Neural crest cell (in vitro differentiated cells): Measurements from ENCODE around the gene TRPC4AP. TPM values are rescaled to one million over a fixed set of nuclear protein-coding genes. Genes with fewer than 3 reads are reported as not detected.

Experiments used
- DNase-seq: peaks from one replicate; pipeline ENCODE4 v3.0.0; 2021; ENCODE audit warnings: low read depth, mixed read lengths, low spot score
- H3K27ac Mint-ChIP-seq: one replicate; pipeline ENCODE4 v1.8.0; 2021; ENCODE audit warnings: mild to moderate bottlenecking, mixed read lengths; ENCODE audit not compliant: unreplicated experiment
- H3K27me3 Mint-ChIP-seq: 2 replicates; pipeline ENCODE4 v1.8.0; 2021; ENCODE audit warnings: low read depth, mild to moderate bottlenecking, mixed read lengths
- H3K36me3 Mint-ChIP-seq: 2 replicates; pipeline ENCODE4 v1.8.0; 2021; ENCODE audit warnings: low read depth, mild to moderate bottlenecking, mixed read lengths
- H3K4me1 Mint-ChIP-seq: 2 replicates; pipeline ENCODE4 v1.8.0; 2021; ENCODE audit warnings: mixed read lengths
- H3K4me3 Mint-ChIP-seq: one replicate; pipeline ENCODE4 v1.8.0; 2021; ENCODE audit warnings: mild to moderate bottlenecking, mixed read lengths
- H3K9me3 Mint-ChIP-seq: 2 replicates; pipeline ENCODE4 v1.8.0; 2021; ENCODE audit warnings: mixed read lengths
- total RNA-seq: library from RNA; stranded (reverse); gene quantifications from 2 replicates; pipeline ENCODE4 v1.2.1, GENCODE V29; 2021
- TF ChIP-seq, protein P1 (sequence below): fragments of 200-600 bp; sonication (generic); conservative IDR thresholded peaks from 2 replicates; pipeline ENCODE4 v1.5.0; 2021; ENCODE audit warnings: antibody characterized with exemption, mild to moderate bottlenecking

Gene TRPC4AP
- total RNA-seq, 1 donor from 2014 or later, result 96.2 TPM

- Mint-ChIP-seq H3K27ac (no peak overlapping the region), H3K36me3 (peaks cover 16% of the 10 kb centered on the region), H3K4me3 (no peak overlapping the region), H3K9me3 (no peaks in the 10 kb centered on the region), H3K4me1 (peaks cover 19% of the 10 kb centered on the region), H3K27me3 (no peaks in the 10 kb centered on the region)
- TF ChIP-seq, protein P1, sequence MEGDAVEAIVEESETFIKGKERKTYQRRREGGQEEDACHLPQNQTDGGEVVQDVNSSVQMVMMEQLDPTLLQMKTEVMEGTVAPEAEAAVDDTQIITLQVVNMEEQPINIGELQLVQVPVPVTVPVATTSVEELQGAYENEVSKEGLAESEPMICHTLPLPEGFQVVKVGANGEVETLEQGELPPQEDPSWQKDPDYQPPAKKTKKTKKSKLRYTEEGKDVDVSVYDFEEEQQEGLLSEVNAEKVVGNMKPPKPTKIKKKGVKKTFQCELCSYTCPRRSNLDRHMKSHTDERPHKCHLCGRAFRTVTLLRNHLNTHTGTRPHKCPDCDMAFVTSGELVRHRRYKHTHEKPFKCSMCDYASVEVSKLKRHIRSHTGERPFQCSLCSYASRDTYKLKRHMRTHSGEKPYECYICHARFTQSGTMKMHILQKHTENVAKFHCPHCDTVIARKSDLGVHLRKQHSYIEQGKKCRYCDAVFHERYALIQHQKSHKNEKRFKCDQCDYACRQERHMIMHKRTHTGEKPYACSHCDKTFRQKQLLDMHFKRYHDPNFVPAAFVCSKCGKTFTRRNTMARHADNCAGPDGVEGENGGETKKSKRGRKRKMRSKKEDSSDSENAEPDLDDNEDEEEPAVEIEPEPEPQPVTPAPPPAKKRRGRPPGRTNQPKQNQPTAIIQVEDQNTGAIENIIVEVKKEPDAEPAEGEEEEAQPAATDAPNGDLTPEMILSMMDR, result no peak
- DNase-seq, result no peak
These were observed 42.7 kb downstream of the TRPC4AP start for GRCh38 chr20:35049776-35050352.

DNA sequence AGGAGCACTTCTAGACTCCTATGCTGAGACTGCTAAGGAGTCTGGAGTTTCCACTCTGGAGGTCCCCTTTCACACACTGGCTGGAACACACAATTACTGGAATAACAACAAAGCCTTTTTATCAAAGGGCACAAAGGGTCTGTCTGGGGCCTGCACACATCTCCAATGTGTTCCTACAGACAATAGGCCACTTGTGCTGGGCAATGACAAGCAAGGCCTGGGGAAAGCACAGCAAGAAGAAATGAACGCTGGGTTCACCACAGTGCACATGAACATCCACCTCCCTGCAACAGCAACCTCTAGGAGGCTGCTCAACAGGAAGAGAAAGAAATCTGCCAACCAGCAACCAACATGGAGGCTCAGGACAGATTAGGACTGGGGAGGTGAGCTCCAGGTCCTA, 43.9 kb downstream of the TRPC4AP start:
- Mint-ChIP-seq H3K9me3 (no peaks in the 10 kb centered on the region), H3K36me3 (peaks cover 16% of the 10 kb centered on the region), H3K4me3 (peak overlapping the region; percentile 31), H3K27ac (peak overlapping the region; percentile 59), H3K4me1 (peaks cover 19% of the 10 kb centered on the region), H3K27me3 (no peaks in the 10 kb centered on the region)
- TF ChIP-seq, protein P1, result no peak
- DNase-seq, result peak; percentile 43

DNA sequence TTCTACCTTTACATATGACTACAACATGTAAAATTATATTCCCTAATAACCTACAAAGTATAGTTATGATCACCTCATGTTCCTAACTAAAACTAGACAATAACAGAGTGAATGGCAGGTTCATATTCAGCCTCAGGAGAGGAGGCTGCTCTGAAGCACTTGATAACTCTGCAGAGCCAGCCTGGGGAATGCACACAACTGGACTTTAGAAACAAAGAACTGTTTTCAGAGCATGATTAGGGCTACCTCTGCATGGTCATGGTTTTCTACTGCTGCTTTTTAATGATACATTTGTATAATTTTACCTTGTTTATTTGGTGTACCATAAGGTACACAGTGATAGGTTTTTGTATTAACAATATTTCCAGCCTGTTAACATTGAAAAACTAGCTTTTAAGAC, 50.3 kb downstream of the TRPC4AP start:
- Mint-ChIP-seq H3K9me3 (no peaks in the 10 kb centered on the region), H3K4me3 (no peak overlapping the region), H3K27me3 (no peaks in the 10 kb centered on the region), H3K4me1 (no peaks in the 10 kb centered on the region), H3K36me3 (peaks cover 6% of the 10 kb centered on the region), H3K27ac (no peak overlapping the region)
- TF ChIP-seq, protein P1, result no peak
- no peak for DNase-seq

- TF ChIP-seq, protein P1, result no peak
- H3K4me3 Mint-ChIP-seq, result no peak overlapping the region
- H3K27me3 Mint-ChIP-seq, result no peaks in the 10 kb centered on the region
- no peaks in the 10 kb centered on the region for H3K4me1 Mint-ChIP-seq
- H3K9me3 Mint-ChIP-seq, result no peaks in the 10 kb centered on the region
- peak overlapping the region; percentile 22 for H3K27ac Mint-ChIP-seq
- DNase-seq, result no peak
- peaks cover 6% of the 10 kb centered on the region for H3K36me3 Mint-ChIP-seq
These were observed 52.0 kb downstream of the TRPC4AP start for GRCh38 chr20:35040646-35041045.

- no peaks in the 10 kb centered on the region for H3K9me3 Mint-ChIP-seq
- H3K27ac Mint-ChIP-seq, result no peak overlapping the region
- no peaks in the 10 kb centered on the region for H3K27me3 Mint-ChIP-seq
- DNase-seq, result no peak
- TF ChIP-seq, protein P1, result no peak
- no peaks in the 10 kb centered on the region for H3K4me1 Mint-ChIP-seq
- H3K36me3 Mint-ChIP-seq, result peaks cover 11% of the 10 kb centered on the region
- no peak overlapping the region for H3K4me3 Mint-ChIP-seq
These were observed 52.6 kb downstream of the TRPC4AP start for GRCh38 chr20:35039846-35040489.
